Dedifferentiated amniotic fluid mesenchymal stem cell (primary cell): ENCODE data around the gene TFAP2B.

Source experiments
- DNase-seq: peaks from one replicate; pipeline ENCODE4 v3.0.0-alpha.2; 2016; ENCODE audit errors: extremely low spot score

Gene TFAP2B

GRCh38 chr6:50818673-50819072 is at the start of gene TFAP2B:
Gene TFAP2B, plus strand, starts transcription at chr6:50818871. Its CDS starts 21 bp downstream, at chr6:50818892.
- DNase-seq, result no peak

GRCh38 chr6:50778696-50779095 is 40.0 kb upstream of the TFAP2B start:
- no peak for DNase-seq

GRCh38 chr6:50780382-50780781 is 38.3 kb upstream of the TFAP2B start:
- DNase-seq, result no peak

GRCh38 chr6:50785921-50786320 is 32.8 kb upstream of the TFAP2B start:
- DNase-seq, result no peak

- DNase-seq, result peak; percentile 20
These were observed 26.7 kb upstream of the TFAP2B start for GRCh38 chr6:50791900-50792508.

- no peak for DNase-seq
These were observed 25.9 kb upstream of the TFAP2B start for GRCh38 chr6:50792771-50793170.

- no peak for DNase-seq
These were observed 23.1 kb upstream of the TFAP2B start for GRCh38 chr6:50795574-50795973.

- DNase-seq, result no peak
These were observed 14.4 kb upstream of the TFAP2B start for GRCh38 chr6:50804283-50804682.

- no peak for DNase-seq
These were observed 11.6 kb upstream of the TFAP2B start for GRCh38 chr6:50807035-50807434.

- DNase-seq, result peak; percentile 24
These were observed 3.1 kb upstream of the TFAP2B start for GRCh38 chr6:50815436-50816114.

- peak; percentile 69 for DNase-seq
These were observed 2.5 kb upstream of the TFAP2B start for GRCh38 chr6:50816115-50816675.

GRCh38 chr6:50816947-50817645 is 1.6 kb upstream of the TFAP2B start:
- DNase-seq, result no peak

GRCh38 chr6:50817646-50817950 is 1.1 kb upstream of the TFAP2B start:
- DNase-seq, result no peak

- no peak for DNase-seq
These were observed 651 bp upstream of the TFAP2B start for GRCh38 chr6:50818020-50818419.

- no peak for DNase-seq
These were observed 814 bp downstream of the TFAP2B start for GRCh38 chr6:50819466-50819903.

- DNase-seq, result no peak
These were observed 1.5 kb downstream of the TFAP2B start for GRCh38 chr6:50819904-50820868.

- DNase-seq, result no peak
These were observed 2.2 kb downstream of the TFAP2B start for GRCh38 chr6:50820869-50821264.

GRCh38 chr6:50821441-50822077 is 2.9 kb downstream of the TFAP2B start:
- DNase-seq, result no peak

GRCh38 chr6:50822078-50822476 is 3.4 kb downstream of the TFAP2B start:
- DNase-seq, result no peak

GRCh38 chr6:50823094-50823920 is 4.6 kb downstream of the TFAP2B start:
- DNase-seq, result no peak
